BLaER1 (cell line): Measurements from ENCODE around the gene EYS.

Source experiments
- H3K27ac ChIP-seq: shearing (Covaris generic); formaldehyde crosslinking; 2 replicates; pipeline ENCODE4 v1.8.1; 2022
- H3K27me3 ChIP-seq: shearing (Covaris generic); formaldehyde crosslinking; 2 replicates; pipeline ENCODE4 v1.8.1; 2022
- H3K36me3 ChIP-seq: shearing (Covaris generic); formaldehyde crosslinking; 2 replicates; pipeline ENCODE4 v1.8.1; 2022
- H3K4me1 ChIP-seq: shearing (Covaris generic); formaldehyde crosslinking; 2 replicates; pipeline ENCODE4 v1.8.1; 2022
- H3K4me2 ChIP-seq: shearing (Covaris generic); formaldehyde crosslinking; 2 replicates; pipeline ENCODE4 v1.8.1; 2022
- H3K4me3 ChIP-seq: shearing (Covaris generic); formaldehyde crosslinking; 2 replicates; pipeline ENCODE4 v1.8.1; 2022
- H3K9ac ChIP-seq: shearing (Covaris generic); formaldehyde crosslinking; 2 replicates; pipeline ENCODE4 v1.8.1; 2022
- H3K9me3 ChIP-seq: shearing (Covaris generic); formaldehyde crosslinking; 2 replicates; pipeline ENCODE4 v1.8.1; 2022
- H4K20me1 ChIP-seq: shearing (Covaris generic); formaldehyde crosslinking; 2 replicates; pipeline ENCODE4 v1.8.1; 2022
- Cebpa-rat ChIP-seq: shearing (Covaris generic); IDR thresholded peaks from 2 replicates; pipeline ENCODE4 v1.8.1; 2022

The EYS gene

DNA sequence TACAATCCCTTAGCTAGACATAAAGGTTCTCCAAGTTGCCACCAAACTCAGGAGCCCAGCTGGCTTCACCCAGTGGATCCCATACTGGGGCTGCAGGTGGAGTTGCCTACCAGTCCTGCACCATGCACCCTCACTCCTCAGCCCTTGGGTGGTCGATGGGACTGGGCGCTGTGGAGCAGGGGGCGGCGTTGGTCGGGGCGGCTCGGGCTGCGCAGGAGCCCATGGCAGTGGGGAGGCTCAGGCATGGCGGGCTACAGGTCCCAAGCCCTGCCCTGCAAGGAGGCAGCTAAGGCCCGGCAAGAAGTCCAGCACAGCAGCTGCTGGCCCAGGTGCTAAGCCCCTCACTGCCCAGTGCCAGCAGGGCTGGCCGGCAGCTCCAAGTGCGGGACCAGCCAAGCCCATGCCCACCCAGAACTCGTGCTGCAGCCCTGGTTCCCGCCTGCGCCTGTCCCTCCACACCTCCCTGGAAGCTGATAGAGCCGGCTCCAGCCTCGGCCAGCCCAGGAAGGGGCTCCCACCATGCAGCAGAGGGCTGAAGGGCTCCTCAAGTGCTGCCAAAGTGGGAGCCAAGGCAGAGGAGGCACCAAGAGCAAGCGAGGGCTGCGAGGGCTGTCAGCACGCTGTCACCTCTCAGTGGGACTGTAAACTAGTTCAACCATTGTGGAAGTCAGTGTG lies 1159.3 kb downstream of the EYS start:
- Histone ChIP-seq H4K20me1 (no peaks in the 10 kb centered on the region), H3K4me3 (no peak overlapping the region), H3K27ac (no peak overlapping the region), H3K27me3 (no peaks in the 10 kb centered on the region), H3K36me3 (no peaks in the 10 kb centered on the region), H3K9ac (no peak overlapping the region), H3K4me2 (no peak overlapping the region), H3K9me3 (peaks cover 7% of the 10 kb centered on the region; the same call in 1 of the 2 replicates), H3K4me1 (no peaks in the 10 kb centered on the region)
- no peak for TF ChIP-seq Cebpa-rat

DNA sequence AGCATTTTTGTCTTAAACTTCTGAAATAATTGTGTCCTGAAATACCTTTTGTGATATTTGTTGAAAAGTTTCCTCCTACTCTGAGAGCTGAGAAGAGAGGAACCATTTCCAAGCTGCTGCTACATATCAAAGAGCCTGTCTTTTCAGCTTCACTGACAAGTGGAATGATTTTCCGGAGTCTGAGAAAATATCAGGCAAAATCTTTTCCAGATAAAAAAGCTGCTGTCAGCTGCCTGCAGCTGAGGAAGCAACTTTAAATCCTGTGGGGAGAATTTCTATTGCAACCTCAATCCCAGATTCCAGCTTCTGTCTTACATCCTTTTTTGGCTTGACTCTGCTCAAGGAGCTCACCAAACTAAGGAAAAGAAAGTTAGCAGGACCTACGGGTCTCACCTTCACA lies 1167.1 kb downstream of the EYS start:
- H3K27ac ChIP-seq: no peak overlapping the region
- H3K4me2 ChIP-seq: no peak overlapping the region
- H3K9ac ChIP-seq: no peak overlapping the region
- no peaks in the 10 kb centered on the region for H3K9me3 ChIP-seq
- no peaks in the 10 kb centered on the region for H3K27me3 ChIP-seq
- H3K36me3 ChIP-seq: no peaks in the 10 kb centered on the region
- no peak overlapping the region for H3K4me3 ChIP-seq
- H3K4me1 ChIP-seq: no peaks in the 10 kb centered on the region
- no peaks in the 10 kb centered on the region for H4K20me1 ChIP-seq
- no peak for TF ChIP-seq Cebpa-rat

DNA sequence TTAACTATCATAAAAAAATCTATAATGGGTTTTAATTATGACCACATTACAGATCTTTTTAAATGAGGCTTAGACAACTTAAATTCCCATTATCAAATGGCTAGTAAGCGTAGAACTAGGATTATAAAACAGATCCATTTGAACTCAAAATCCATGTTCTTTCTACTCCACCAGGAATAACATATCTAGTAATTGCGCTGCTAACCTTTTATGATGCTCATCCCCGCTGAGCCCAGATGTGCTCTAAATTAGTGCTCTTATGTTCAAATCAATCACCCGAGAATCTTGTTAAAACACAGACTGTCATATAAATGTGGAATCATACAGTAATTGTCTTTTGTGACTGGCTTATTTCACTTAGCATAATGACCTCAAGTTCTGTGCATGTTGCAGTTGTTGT lies 1168.3 kb downstream of the EYS start:
- TF ChIP-seq Cebpa-rat: no peak
- Histone ChIP-seq H3K36me3 (no peaks in the 10 kb centered on the region), H3K27me3 (no peaks in the 10 kb centered on the region), H3K27ac (no peak overlapping the region), H3K9ac (no peak overlapping the region), H3K4me1 (no peaks in the 10 kb centered on the region), H3K4me2 (no peak overlapping the region), H3K9me3 (no peaks in the 10 kb centered on the region), H3K4me3 (no peak overlapping the region), H4K20me1 (no peaks in the 10 kb centered on the region)

DNA sequence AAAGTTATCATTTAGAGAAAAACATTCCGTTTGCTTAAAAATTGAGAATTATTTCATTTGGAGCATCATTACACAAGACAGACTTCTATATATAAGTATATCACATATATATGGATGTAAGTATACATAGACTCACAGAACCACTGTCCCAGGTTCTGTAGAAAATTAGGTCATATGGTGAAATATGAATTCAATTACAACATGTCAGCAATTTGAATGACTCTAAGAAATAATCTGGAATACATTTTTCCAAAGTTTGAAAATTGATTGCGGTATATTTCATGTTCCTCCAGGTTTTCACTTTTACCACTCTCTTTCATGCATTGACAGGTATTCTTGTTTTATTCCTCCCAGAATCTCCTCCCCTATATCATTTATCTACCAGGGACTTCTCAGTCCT lies 1179.1 kb downstream of the EYS start:
- H3K36me3 ChIP-seq: no peaks in the 10 kb centered on the region
- no peaks in the 10 kb centered on the region for H3K4me1 ChIP-seq
- no peak for TF ChIP-seq Cebpa-rat
- H3K27ac ChIP-seq: no peak overlapping the region
- H3K9me3 ChIP-seq: no peaks in the 10 kb centered on the region
- no peak overlapping the region for H3K9ac ChIP-seq
- H3K4me3 ChIP-seq: no peak overlapping the region
- H3K27me3 ChIP-seq: no peaks in the 10 kb centered on the region
- no peak overlapping the region for H3K4me2 ChIP-seq
- H4K20me1 ChIP-seq: no peaks in the 10 kb centered on the region

DNA sequence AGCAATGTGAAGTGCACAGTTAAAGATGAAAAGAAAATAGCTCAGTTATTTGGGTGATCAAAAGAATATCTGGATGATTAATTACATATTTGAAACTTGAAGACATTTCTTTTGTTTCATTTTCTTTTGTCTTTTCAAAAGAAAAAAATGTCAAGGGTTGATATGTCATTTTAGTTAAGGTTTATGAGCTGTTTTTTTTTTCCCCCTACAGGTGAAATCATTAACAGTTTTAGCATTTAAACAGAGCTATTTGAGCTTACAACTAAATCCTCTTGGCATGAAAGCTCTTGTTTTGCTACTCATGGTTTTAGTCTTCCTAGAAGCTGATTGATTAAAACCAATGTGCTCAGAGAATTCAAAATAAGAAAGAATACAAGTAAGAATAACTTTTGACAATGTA lies 1184.2 kb downstream of the EYS start:
- no peak for TF ChIP-seq Cebpa-rat
- Histone ChIP-seq H3K9me3 (no peaks in the 10 kb centered on the region), H3K27ac (no peak overlapping the region), H3K27me3 (no peaks in the 10 kb centered on the region), H3K4me2 (no peak overlapping the region), H3K36me3 (no peaks in the 10 kb centered on the region), H3K4me1 (no peaks in the 10 kb centered on the region), H3K4me3 (no peak overlapping the region), H4K20me1 (no peaks in the 10 kb centered on the region), H3K9ac (no peak overlapping the region)

DNA sequence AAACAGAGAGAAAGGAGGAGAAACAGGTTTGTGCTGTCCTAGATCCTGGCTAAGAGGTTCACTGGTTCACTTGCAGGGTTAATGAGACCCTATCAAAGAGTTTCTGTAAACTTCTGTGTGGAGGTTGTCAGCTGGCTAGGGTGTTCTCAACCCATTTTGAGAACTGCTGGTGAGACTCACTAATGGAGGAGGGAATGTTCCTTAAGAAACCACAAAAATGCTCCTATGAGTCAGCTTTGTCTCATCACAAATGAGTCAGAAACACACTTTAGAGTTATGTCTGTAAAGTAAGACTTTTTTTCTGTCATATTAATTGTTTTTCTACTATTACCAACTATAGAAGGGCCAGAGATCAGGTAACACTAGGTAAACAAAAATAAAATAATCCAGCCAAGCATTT lies 1187.0 kb downstream of the EYS start:
- no peaks in the 10 kb centered on the region for H3K9me3 ChIP-seq
- H3K27ac ChIP-seq: no peak overlapping the region
- H4K20me1 ChIP-seq: no peaks in the 10 kb centered on the region
- H3K36me3 ChIP-seq: no peaks in the 10 kb centered on the region
- no peak for TF ChIP-seq Cebpa-rat
- H3K4me2 ChIP-seq: no peak overlapping the region
- H3K27me3 ChIP-seq: no peaks in the 10 kb centered on the region
- no peak overlapping the region for H3K4me3 ChIP-seq
- H3K9ac ChIP-seq: no peak overlapping the region
- no peaks in the 10 kb centered on the region for H3K4me1 ChIP-seq

DNA sequence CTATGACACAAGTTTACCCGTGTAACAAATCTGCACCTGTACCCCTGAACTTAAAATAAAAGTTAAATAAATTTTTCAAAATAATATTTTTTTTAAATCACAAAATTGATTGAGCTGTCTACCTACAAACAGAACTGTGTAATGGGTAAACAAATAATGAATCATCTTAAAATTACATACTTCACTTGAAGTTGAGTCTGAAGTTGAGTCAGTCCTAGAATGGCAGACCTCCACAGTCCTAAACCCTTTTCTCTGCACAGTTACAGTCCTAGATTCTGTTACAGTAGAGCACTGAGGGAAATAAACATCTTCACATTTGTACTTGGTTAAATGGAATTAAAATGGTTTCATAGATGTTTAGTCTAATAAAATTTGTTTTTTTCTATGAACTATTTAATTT lies 1190.6 kb downstream of the EYS start:
- no peak overlapping the region for H3K27ac ChIP-seq
- no peak for TF ChIP-seq Cebpa-rat
- no peak overlapping the region for H3K4me3 ChIP-seq
- no peak overlapping the region for H3K9ac ChIP-seq
- no peaks in the 10 kb centered on the region for H4K20me1 ChIP-seq
- no peaks in the 10 kb centered on the region for H3K27me3 ChIP-seq
- H3K4me2 ChIP-seq: no peak overlapping the region
- H3K4me1 ChIP-seq: no peaks in the 10 kb centered on the region
- H3K9me3 ChIP-seq: no peaks in the 10 kb centered on the region
- H3K36me3 ChIP-seq: no peaks in the 10 kb centered on the region

DNA sequence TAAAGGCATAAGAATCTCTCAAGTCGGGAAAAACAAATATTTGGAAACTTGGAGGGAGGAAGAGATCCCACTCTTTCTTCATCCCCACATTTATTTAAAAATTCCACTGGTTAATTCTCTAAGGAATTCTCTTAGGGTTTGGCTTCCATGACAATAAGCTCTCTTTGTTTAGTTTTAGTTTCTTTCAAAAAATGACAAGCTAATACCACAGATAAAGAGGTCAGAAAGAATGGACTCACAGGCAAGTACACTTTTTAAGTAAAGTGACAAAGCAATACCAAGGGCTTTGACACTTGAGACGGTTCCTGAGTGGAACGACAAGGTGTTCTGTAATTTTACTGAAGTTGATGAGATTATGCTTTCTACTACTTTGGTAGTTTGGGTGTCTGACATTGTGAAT lies 1199.4 kb downstream of the EYS start:
- no peaks in the 10 kb centered on the region for H4K20me1 ChIP-seq
- peaks cover 11% of the 10 kb centered on the region for H3K4me1 ChIP-seq
- H3K27me3 ChIP-seq: no peaks in the 10 kb centered on the region
- H3K9ac ChIP-seq: no peak overlapping the region
- H3K36me3 ChIP-seq: no peaks in the 10 kb centered on the region
- no peak overlapping the region for H3K4me2 ChIP-seq
- no peaks in the 10 kb centered on the region for H3K9me3 ChIP-seq
- H3K27ac ChIP-seq: no peak overlapping the region
- no peak for TF ChIP-seq Cebpa-rat
- no peak overlapping the region for H3K4me3 ChIP-seq

DNA sequence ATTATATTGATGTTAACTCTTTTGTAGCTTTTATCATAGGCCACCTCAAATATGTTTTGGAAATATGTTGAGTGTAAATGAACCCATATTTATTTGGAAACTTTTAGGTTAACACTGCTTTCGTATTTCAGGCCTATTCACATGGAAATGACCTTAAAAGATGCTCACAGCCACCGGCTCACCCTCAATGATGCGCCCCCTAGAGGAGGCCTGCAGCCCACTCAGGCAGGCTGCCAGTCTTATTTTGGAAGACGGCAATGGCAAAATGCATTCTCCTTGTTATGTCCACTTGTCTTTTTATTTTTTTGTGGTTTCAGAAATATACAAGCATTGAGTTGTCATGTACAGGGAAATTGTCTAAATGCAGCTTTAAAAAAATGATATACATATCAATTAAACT lies 1201.7 kb downstream of the EYS start:
- no peaks in the 10 kb centered on the region for H4K20me1 ChIP-seq
- no peaks in the 10 kb centered on the region for H3K9me3 ChIP-seq
- no peaks in the 10 kb centered on the region for H3K36me3 ChIP-seq
- peaks cover 19% of the 10 kb centered on the region for H3K4me1 ChIP-seq
- H3K9ac ChIP-seq: no peak overlapping the region
- no peak overlapping the region for H3K4me2 ChIP-seq
- TF ChIP-seq Cebpa-rat: no peak
- H3K27ac ChIP-seq: no peak overlapping the region
- H3K4me3 ChIP-seq: no peak overlapping the region
- H3K27me3 ChIP-seq: no peaks in the 10 kb centered on the region

DNA sequence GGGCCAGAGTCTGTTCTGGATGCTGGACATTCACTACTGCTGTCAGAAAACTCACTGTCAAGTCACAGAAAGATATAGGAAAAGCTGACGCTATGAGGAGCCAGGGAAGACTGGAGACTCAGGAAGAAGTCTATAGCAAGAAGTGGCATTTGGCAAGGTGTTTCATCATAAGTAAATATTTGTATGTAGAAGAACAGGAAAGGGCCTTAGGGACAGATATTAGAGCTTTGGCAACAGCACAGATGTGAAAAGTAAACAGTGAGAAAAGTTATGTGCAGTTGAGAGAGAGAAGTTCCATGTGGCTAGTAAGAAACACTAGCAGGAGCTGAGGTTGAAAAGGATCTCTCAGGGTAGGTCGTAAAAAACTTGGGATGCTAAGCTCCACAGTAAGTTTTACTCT lies 1202.5 kb downstream of the EYS start:
- no peak overlapping the region for H3K27ac ChIP-seq
- TF ChIP-seq Cebpa-rat: no peak
- no peak overlapping the region for H3K4me2 ChIP-seq

DNA sequence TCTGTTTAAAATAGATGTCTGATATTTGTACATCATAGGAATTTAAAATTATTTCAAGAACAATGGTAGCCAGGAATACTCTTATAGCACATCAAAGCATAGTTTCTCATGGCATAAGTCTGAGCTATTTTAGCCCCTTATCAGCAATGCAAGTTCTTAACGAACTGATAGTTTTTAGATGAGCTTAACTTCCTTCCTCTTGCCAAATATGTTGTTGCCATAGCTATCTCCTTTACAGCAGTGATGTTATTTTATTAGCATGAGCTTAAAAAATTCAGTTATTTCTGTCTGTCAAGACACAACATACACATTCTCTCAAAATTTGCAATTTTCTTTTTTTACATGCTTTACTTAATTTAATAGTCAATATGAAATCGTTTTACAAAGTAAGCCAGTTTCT lies 1204.2 kb downstream of the EYS start:
- Histone ChIP-seq H3K36me3 (no peaks in the 10 kb centered on the region), H3K9ac (no peak overlapping the region), H3K27me3 (no peaks in the 10 kb centered on the region), H3K9me3 (no peaks in the 10 kb centered on the region), H4K20me1 (no peaks in the 10 kb centered on the region), H3K4me1 (peaks cover 19% of the 10 kb centered on the region), H3K4me2 (peak overlapping the region; percentile 44), H3K27ac (no peak overlapping the region), H3K4me3 (no peak overlapping the region)
- TF ChIP-seq Cebpa-rat: no peak

More for the DNA sequence above, 1202.5 kb downstream of the EYS start:
- no peaks in the 10 kb centered on the region for H4K20me1 ChIP-seq
- H3K4me3 ChIP-seq: no peak overlapping the region
- H3K36me3 ChIP-seq: no peaks in the 10 kb centered on the region
- H3K4me1 ChIP-seq: peaks cover 19% of the 10 kb centered on the region
- H3K9me3 ChIP-seq: no peaks in the 10 kb centered on the region
- no peak overlapping the region for H3K9ac ChIP-seq
- no peaks in the 10 kb centered on the region for H3K27me3 ChIP-seq
